ENCODE results near the gene TP53AIP1.

The TP53AIP1 gene, protein sequence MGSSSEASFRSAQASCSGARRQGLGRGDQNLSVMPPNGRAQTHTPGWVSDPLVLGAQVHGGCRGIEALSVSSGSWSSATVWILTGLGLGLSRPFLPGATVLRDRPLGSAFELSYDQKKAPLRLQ

DNA sequence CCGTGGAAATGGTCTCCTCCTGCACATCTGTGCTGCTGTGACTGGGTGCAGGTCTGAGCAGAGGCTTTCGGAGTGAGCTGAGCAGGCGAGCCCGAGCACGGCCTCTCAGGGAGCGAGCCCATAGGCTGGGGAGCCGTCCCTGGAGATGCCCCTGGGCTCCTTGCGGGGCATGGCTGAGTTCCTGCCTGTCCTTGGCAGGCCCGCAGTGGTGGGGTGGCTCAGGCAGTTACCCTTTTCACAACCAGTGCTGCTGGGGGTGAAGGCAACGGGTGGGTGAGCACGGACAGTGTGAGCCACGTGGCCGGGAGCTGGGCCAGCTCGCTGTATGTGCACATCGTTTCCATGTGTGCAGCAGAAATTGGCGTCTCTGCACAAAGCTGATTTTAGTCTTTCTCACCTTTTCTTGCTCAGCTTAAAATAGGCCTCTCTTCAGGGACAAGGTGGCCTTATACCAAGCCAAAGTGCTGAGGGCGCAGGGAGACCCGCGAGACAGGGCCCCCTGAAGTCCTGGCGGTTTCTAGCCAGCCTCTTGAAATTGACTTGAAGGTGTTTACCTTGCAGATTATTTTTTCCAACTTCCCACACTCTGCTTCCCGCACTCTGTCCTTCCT lies at the start of gene TP53AIP1:
Gene TP53AIP1 (minus strand): TSS at position 55 of the 611 bp plus-strand sequence. CDS start 5,053 bp downstream, outside the sequence.
- Histone ChIP-seq H3K27me3 (replicated peaks; ENCODE audit: control insufficient read depth, insufficient read depth, low read length) (no peaks in the 10 kb centered on the region; the same call in none of the 2 replicates), H3K36me3 (ENCODE audit: control insufficient read depth, insufficient read depth, low read length) (no peaks in the 10 kb centered on the region), H3K4me3 (replicated peaks; ENCODE audit: low read depth, low read length) (no peak within 1 kb of the TSS)
- DNase-seq (ENCODE audit: extremely low read depth, insufficient read length), result no peak
- TF ChIP-seq, protein P1, sequence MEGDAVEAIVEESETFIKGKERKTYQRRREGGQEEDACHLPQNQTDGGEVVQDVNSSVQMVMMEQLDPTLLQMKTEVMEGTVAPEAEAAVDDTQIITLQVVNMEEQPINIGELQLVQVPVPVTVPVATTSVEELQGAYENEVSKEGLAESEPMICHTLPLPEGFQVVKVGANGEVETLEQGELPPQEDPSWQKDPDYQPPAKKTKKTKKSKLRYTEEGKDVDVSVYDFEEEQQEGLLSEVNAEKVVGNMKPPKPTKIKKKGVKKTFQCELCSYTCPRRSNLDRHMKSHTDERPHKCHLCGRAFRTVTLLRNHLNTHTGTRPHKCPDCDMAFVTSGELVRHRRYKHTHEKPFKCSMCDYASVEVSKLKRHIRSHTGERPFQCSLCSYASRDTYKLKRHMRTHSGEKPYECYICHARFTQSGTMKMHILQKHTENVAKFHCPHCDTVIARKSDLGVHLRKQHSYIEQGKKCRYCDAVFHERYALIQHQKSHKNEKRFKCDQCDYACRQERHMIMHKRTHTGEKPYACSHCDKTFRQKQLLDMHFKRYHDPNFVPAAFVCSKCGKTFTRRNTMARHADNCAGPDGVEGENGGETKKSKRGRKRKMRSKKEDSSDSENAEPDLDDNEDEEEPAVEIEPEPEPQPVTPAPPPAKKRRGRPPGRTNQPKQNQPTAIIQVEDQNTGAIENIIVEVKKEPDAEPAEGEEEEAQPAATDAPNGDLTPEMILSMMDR (IDR thresholded peaks at IDR 0.05; ENCODE audit: insufficient read depth, low read length, poor library complexity, severe bottlenecking), result no peak

DNA sequence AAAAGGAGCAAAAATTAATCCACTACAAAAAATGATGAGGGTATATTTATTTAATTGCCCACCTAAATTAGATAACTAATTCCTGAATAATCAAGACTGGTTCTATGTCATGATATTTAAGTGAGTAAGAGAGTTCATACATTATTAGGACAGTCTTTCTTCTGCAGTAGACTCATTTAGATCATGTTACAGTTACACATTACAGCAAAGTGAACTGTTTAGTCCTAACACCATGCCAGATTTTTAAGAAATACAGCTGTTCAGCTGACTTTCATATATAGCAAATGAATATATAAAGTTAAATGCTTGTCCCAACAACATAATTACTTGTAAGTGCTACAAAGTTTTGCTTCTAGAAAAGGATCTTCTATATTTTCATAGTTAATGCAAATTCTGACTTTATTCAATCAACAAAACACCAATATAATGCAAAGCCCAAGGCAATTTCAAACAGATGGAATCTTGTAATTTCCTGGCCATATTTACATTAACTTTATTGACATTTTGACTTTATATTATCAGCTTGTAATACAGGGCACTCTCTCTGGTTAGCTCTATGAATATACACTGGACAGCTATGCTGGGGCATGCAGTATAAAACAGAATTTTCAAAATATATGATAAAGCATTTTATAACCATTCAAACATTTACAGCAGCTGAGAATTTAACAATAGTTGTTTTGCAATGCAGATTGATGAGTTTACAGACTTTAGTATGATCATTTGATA lies 45.7 kb upstream of the TP53AIP1 start:
- TF ChIP-seq, protein P1 (IDR thresholded peaks at IDR 0.05; ENCODE audit: insufficient read depth, low read length, poor library complexity, severe bottlenecking), result no peak
- DNase-seq (ENCODE audit: extremely low read depth, insufficient read length), result no peak
- no peaks in the 10 kb centered on the region for H3K27me3 ChIP-seq (replicated peaks; ENCODE audit: control insufficient read depth, insufficient read depth, low read length)
- no peaks in the 10 kb centered on the region for H3K36me3 ChIP-seq (ENCODE audit: control insufficient read depth, insufficient read depth, low read length)
- H3K4me3 ChIP-seq (replicated peaks; ENCODE audit: low read depth, low read length), result no peak overlapping the region

DNA sequence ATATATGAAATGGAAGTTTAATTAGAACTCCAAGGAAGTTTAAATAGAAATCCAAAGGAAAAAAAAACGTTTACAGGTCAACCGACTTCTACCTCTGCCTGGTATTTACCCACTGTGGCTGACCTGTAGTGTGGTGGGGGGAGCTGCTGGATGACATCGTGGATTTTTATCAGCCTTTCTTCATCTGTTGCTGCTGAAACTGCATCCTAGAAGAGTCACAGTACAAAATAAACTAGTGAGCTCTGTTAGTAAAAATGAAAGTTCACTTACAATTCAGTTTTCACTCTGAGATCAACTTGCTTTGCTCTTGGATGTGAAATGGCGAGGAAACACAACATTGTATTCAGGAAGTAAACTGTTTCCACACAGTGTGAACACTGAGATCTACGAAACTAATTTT lies 43.2 kb upstream of the TP53AIP1 start:
- DNase-seq (ENCODE audit: extremely low read depth, insufficient read length), result no peak
- H3K36me3 ChIP-seq (ENCODE audit: control insufficient read depth, insufficient read depth, low read length), result no peaks in the 10 kb centered on the region
- H3K27me3 ChIP-seq (replicated peaks; ENCODE audit: control insufficient read depth, insufficient read depth, low read length), result no peaks in the 10 kb centered on the region
- H3K4me3 ChIP-seq (replicated peaks; ENCODE audit: low read depth, low read length), result no peak overlapping the region
- TF ChIP-seq, protein P1 (IDR thresholded peaks at IDR 0.05; ENCODE audit: insufficient read depth, low read length, poor library complexity, severe bottlenecking), result no peak

DNA sequence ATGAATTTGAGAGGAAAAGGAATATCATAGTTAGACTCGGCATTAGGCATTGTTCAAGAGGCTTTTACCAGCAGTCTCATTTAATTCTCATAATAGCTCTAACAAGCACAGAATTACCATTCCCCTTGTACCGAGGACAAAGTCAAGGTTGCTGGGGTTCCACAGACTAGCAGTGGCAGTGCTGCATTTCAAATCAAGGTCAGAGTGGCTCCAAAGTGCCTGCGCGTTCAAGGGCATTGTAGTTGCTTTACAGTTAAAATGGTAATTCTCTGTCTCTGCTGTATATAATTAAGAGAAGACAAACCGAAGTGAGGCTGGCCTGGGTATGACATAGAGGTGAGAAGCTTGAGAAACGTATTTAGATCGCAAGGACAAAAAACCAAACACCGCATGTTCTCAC lies 40.4 kb upstream of the TP53AIP1 start:
- no peak for DNase-seq (ENCODE audit: extremely low read depth, insufficient read length)
- no peak overlapping the region for H3K4me3 ChIP-seq (replicated peaks; ENCODE audit: low read depth, low read length)
- H3K36me3 ChIP-seq (ENCODE audit: control insufficient read depth, insufficient read depth, low read length), result no peaks in the 10 kb centered on the region
- H3K27me3 ChIP-seq (replicated peaks; ENCODE audit: control insufficient read depth, insufficient read depth, low read length), result no peaks in the 10 kb centered on the region
- TF ChIP-seq, protein P1 (IDR thresholded peaks at IDR 0.05; ENCODE audit: insufficient read depth, low read length, poor library complexity, severe bottlenecking), result no peak

DNA sequence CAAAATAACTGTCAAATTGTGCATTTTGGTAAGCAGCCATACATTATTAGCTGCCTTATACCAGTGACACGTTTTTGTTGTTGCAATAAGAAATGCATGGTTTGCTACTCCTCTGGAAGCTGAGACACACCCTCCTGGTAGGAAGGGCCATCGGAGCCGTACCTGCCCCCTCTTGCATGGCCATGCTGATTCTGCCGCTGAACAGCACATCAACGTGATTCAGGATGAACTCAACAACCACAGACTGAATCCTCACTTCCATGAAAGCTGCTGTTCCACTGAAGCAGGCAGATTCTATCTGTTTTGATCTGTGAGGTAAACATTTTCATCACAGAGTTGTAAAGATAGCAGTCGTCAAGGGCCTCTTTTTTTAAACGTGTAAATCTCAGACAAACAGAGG lies 38.6 kb upstream of the TP53AIP1 start:
- TF ChIP-seq, protein P1 (IDR thresholded peaks at IDR 0.05; ENCODE audit: insufficient read depth, low read length, poor library complexity, severe bottlenecking), result no peak
- DNase-seq (ENCODE audit: extremely low read depth, insufficient read length), result no peak
- no peaks in the 10 kb centered on the region; the same call in 1 of the 2 replicates for H3K27me3 ChIP-seq (replicated peaks; ENCODE audit: control insufficient read depth, insufficient read depth, low read length)
- no peak overlapping the region for H3K4me3 ChIP-seq (replicated peaks; ENCODE audit: low read depth, low read length)
- H3K36me3 ChIP-seq (ENCODE audit: control insufficient read depth, insufficient read depth, low read length), result no peaks in the 10 kb centered on the region
